ENCODE results near the gene KRT17. TPM values are rescaled to one million over a fixed set of nuclear protein-coding genes. Genes with fewer than 3 reads are reported as not detected.
"Not testable (repeated sequence)": the region's sequence is repeated elsewhere in the genome, so short reads cannot be mapped to it uniquely, and the experiment has no call there.

The KRT17 gene
- total RNA-seq, 1 experiment from 2014 or later: not detected

GRCh38 chr17:41614098-41614497, 10.3 kb downstream of the KRT17 start:
- H4K20me1 ChIP-seq (ENCODE audit: insufficient read depth, low read depth, low read length): no peaks in the 10 kb centered on the region; the same call in 1 of the 2 replicates
- no peaks in the 10 kb centered on the region for H3K9me2 ChIP-seq (replicated peaks; ENCODE audit: insufficient read depth, low read length)
- DNase-seq: no peak
- no peaks in the 10 kb centered on the region for H3K9me3 ChIP-seq (ENCODE audit: low read length)
- H3K79me2 ChIP-seq (ENCODE audit: low read length): no peaks in the 10 kb centered on the region
- no peak overlapping the region for H3K9ac ChIP-seq (ENCODE audit: low read length)
- H3K4me3 ChIP-seq (ENCODE audit: low read length): no peak overlapping the region
- no peak overlapping the region for H3K27ac ChIP-seq (ENCODE audit: low read length)
- no peak overlapping the region for H2AFZ ChIP-seq (ENCODE audit: low read length)
- no peak overlapping the region for H3K4me2 ChIP-seq (ENCODE audit: low read depth, low read length, poor library complexity, severe bottlenecking)
- H3K27me3 ChIP-seq (ENCODE audit: low read length): no peaks in the 10 kb centered on the region
- H3K36me3 ChIP-seq (ENCODE audit: insufficient read depth, low read length): no peaks in the 10 kb centered on the region
- no peaks in the 10 kb centered on the region for H3K4me1 ChIP-seq (ENCODE audit: low read length)

GRCh38 chr17:41613277-41614082, 10.9 kb downstream of the KRT17 start:
- H3K79me2 ChIP-seq (ENCODE audit: low read length): no peaks in the 10 kb centered on the region
- no peaks in the 10 kb centered on the region for H3K9me2 ChIP-seq (replicated peaks; ENCODE audit: insufficient read depth, low read length)
- no peak overlapping the region for H3K4me3 ChIP-seq (ENCODE audit: low read length)
- H3K36me3 ChIP-seq (ENCODE audit: insufficient read depth, low read length): no peaks in the 10 kb centered on the region
- no peak for DNase-seq
- H3K27me3 ChIP-seq (ENCODE audit: low read length): no peaks in the 10 kb centered on the region
- no peak overlapping the region for H3K4me2 ChIP-seq (ENCODE audit: low read depth, low read length, poor library complexity, severe bottlenecking)
- no peaks in the 10 kb centered on the region for H3K9me3 ChIP-seq (ENCODE audit: low read length)
- no peak overlapping the region for H3K27ac ChIP-seq (ENCODE audit: low read length)
- H3K4me1 ChIP-seq (ENCODE audit: low read length): no peaks in the 10 kb centered on the region
- H2AFZ ChIP-seq (ENCODE audit: low read length): no peak overlapping the region
- no peaks in the 10 kb centered on the region for H4K20me1 ChIP-seq (ENCODE audit: insufficient read depth, low read depth, low read length)
- H3K9ac ChIP-seq (ENCODE audit: low read length): no peak overlapping the region

- DNase-seq; H2AFZ ChIP-seq (ENCODE audit: low read length); H3K36me3 ChIP-seq (ENCODE audit: insufficient read depth, low read length); H3K27me3 ChIP-seq (ENCODE audit: low read length); H3K9ac ChIP-seq (ENCODE audit: low read length); H4K20me1 ChIP-seq (ENCODE audit: insufficient read depth, low read depth, low read length); H3K4me2 ChIP-seq (ENCODE audit: low read depth, low read length, poor library complexity, severe bottlenecking); H3K27ac ChIP-seq (ENCODE audit: low read length); H3K4me1 ChIP-seq (ENCODE audit: low read length); H3K79me2 ChIP-seq (ENCODE audit: low read length); H3K9me2 ChIP-seq (replicated peaks; ENCODE audit: insufficient read depth, low read length); H3K4me3 ChIP-seq (ENCODE audit: low read length); H3K9me3 ChIP-seq (ENCODE audit: low read length): not testable (repeated sequence)
Observed at GRCh38 chr17:41612376-41613160, 11.8 kb downstream of the KRT17 start, which contains the start of gene KRT16. Gene KRT16 (minus strand): TSS chr17:41612767. CDS start chr17:41612688, 79 bp downstream.

GRCh38 chr17:41610965-41611640, 13.3 kb downstream of the KRT17 start:
- no peak for DNase-seq
- Histone ChIP-seq H3K9me3 (ENCODE audit: low read length) (no peaks in the 10 kb centered on the region), H3K4me2 (ENCODE audit: low read depth, low read length, poor library complexity, severe bottlenecking) (no peak overlapping the region), H3K9me2 (replicated peaks; ENCODE audit: insufficient read depth, low read length) (no peaks in the 10 kb centered on the region), H3K4me3 (ENCODE audit: low read length) (no peak overlapping the region), H4K20me1 (ENCODE audit: insufficient read depth, low read depth, low read length) (no peaks in the 10 kb centered on the region), H3K9ac (ENCODE audit: low read length) (no peak overlapping the region), H3K27ac (ENCODE audit: low read length) (no peak overlapping the region), H3K27me3 (ENCODE audit: low read length) (no peaks in the 10 kb centered on the region), H3K79me2 (ENCODE audit: low read length) (no peaks in the 10 kb centered on the region), H3K4me1 (ENCODE audit: low read length) (no peaks in the 10 kb centered on the region), H2AFZ (ENCODE audit: low read length) (no peak overlapping the region), H3K36me3 (ENCODE audit: insufficient read depth, low read length) (no peaks in the 10 kb centered on the region)

- H3K4me1 ChIP-seq (ENCODE audit: low read length); H3K27ac ChIP-seq (ENCODE audit: low read length); H3K4me3 ChIP-seq (ENCODE audit: low read length); H3K9ac ChIP-seq (ENCODE audit: low read length); H3K36me3 ChIP-seq (ENCODE audit: insufficient read depth, low read length); H2AFZ ChIP-seq (ENCODE audit: low read length); H3K79me2 ChIP-seq (ENCODE audit: low read length); H3K9me2 ChIP-seq (replicated peaks; ENCODE audit: insufficient read depth, low read length); H3K4me2 ChIP-seq (ENCODE audit: low read depth, low read length, poor library complexity, severe bottlenecking); H3K27me3 ChIP-seq (ENCODE audit: low read length); H4K20me1 ChIP-seq (ENCODE audit: insufficient read depth, low read depth, low read length); DNase-seq; H3K9me3 ChIP-seq (ENCODE audit: low read length): not testable (repeated sequence)
Observed at GRCh38 chr17:41610061-41610517, 14.3 kb downstream of the KRT17 start.

GRCh38 chr17:41606930-41607329, 17.4 kb downstream of the KRT17 start:
- H3K79me2 ChIP-seq (ENCODE audit: low read length); H3K4me2 ChIP-seq (ENCODE audit: low read depth, low read length, poor library complexity, severe bottlenecking); H4K20me1 ChIP-seq (ENCODE audit: insufficient read depth, low read depth, low read length); H3K4me3 ChIP-seq (ENCODE audit: low read length); H3K27me3 ChIP-seq (ENCODE audit: low read length); H2AFZ ChIP-seq (ENCODE audit: low read length); H3K9ac ChIP-seq (ENCODE audit: low read length); DNase-seq; H3K27ac ChIP-seq (ENCODE audit: low read length); H3K36me3 ChIP-seq (ENCODE audit: insufficient read depth, low read length); H3K4me1 ChIP-seq (ENCODE audit: low read length); H3K9me3 ChIP-seq (ENCODE audit: low read length); H3K9me2 ChIP-seq (replicated peaks; ENCODE audit: insufficient read depth, low read length): not testable (repeated sequence)

- no peaks in the 10 kb centered on the region for H3K9me2 ChIP-seq (replicated peaks; ENCODE audit: insufficient read depth, low read length)
- H3K27me3 ChIP-seq (ENCODE audit: low read length): no peaks in the 10 kb centered on the region
- no peak overlapping the region for H3K4me2 ChIP-seq (ENCODE audit: low read depth, low read length, poor library complexity, severe bottlenecking)
- H4K20me1 ChIP-seq (ENCODE audit: insufficient read depth, low read depth, low read length): no peaks in the 10 kb centered on the region
- no peaks in the 10 kb centered on the region for H3K36me3 ChIP-seq (ENCODE audit: insufficient read depth, low read length)
- no peaks in the 10 kb centered on the region for H3K4me1 ChIP-seq (ENCODE audit: low read length)
- H3K9ac ChIP-seq (ENCODE audit: low read length): no peak overlapping the region
- H3K27ac ChIP-seq (ENCODE audit: low read length): no peak overlapping the region
- no peak for DNase-seq
- no peaks in the 10 kb centered on the region for H3K9me3 ChIP-seq (ENCODE audit: low read length)
- H2AFZ ChIP-seq (ENCODE audit: low read length): no peak overlapping the region
- no peak overlapping the region for H3K4me3 ChIP-seq (ENCODE audit: low read length)
- no peaks in the 10 kb centered on the region for H3K79me2 ChIP-seq (ENCODE audit: low read length)
Observed at GRCh38 chr17:41602524-41602923, 21.9 kb downstream of the KRT17 start.

- no peak for DNase-seq
- H3K79me2 ChIP-seq (ENCODE audit: low read length): no peaks in the 10 kb centered on the region
- no peaks in the 10 kb centered on the region for H3K9me2 ChIP-seq (replicated peaks; ENCODE audit: insufficient read depth, low read length)
- H3K9me3 ChIP-seq (ENCODE audit: low read length): no peaks in the 10 kb centered on the region
- H3K36me3 ChIP-seq (ENCODE audit: insufficient read depth, low read length): no peaks in the 10 kb centered on the region
- no peak overlapping the region for H3K4me2 ChIP-seq (ENCODE audit: low read depth, low read length, poor library complexity, severe bottlenecking)
- no peak overlapping the region for H2AFZ ChIP-seq (ENCODE audit: low read length)
- no peak overlapping the region for H3K4me3 ChIP-seq (ENCODE audit: low read length)
- no peak overlapping the region for H3K9ac ChIP-seq (ENCODE audit: low read length)
- no peaks in the 10 kb centered on the region for H4K20me1 ChIP-seq (ENCODE audit: insufficient read depth, low read depth, low read length)
- H3K4me1 ChIP-seq (ENCODE audit: low read length): no peaks in the 10 kb centered on the region
- no peaks in the 10 kb centered on the region for H3K27me3 ChIP-seq (ENCODE audit: low read length)
- H3K27ac ChIP-seq (ENCODE audit: low read length): no peak overlapping the region
Observed at GRCh38 chr17:41600318-41600717, 24.1 kb downstream of the KRT17 start.
